Colonic mucosa (tissue), 4 donors: Measurements from ENCODE around the gene ARX. TPM values are rescaled to one million over a fixed set of nuclear protein-coding genes. Genes with fewer than 3 reads are reported as not detected.

Source experiments
- DNase-seq: peaks from one replicate; pipeline ENCODE4 v3.0.0-alpha.2; 2020
- H3K27ac ChIP-seq: fragments of 200-600 bp; one replicate; pipeline ENCODE4 v1.8.0; 2021
- H3K27me3 ChIP-seq: fragments of 200-600 bp; one replicate; pipeline ENCODE4 v1.8.0; 2021
- H3K36me3 ChIP-seq: fragments of 200-600 bp; one replicate; pipeline ENCODE4 v1.8.0; 2021
- H3K4me1 ChIP-seq: fragments of 200-600 bp; one replicate; pipeline ENCODE4 v1.8.0; 2021; ENCODE audit warnings: mild to moderate bottlenecking
- H3K4me3 ChIP-seq: fragments of 200-600 bp; one replicate; pipeline ENCODE4 v1.8.0; 2021
- H3K9ac ChIP-seq, 2 donors: one replicate each; pipeline ENCODE4 v1.7.0; 2013; ENCODE audit warnings: control low read depth in 2 of 2, low read depth in 2 of 2, low read length in 2 of 2
- H3K9me3 ChIP-seq: fragments of 200-600 bp; one replicate; pipeline ENCODE4 v1.8.0; 2021
- CTCF ChIP-seq: fragments of 200-600 bp; IDR thresholded peaks from one replicate; pipeline ENCODE4 v1.8.0; 2022; ENCODE audit warnings: antibody characterized with exemption, mild to moderate bottlenecking
- intact Hi-C: fragments of 100-400 bp; cut with DNase I; formaldehyde crosslinking; loops from one replicate; pipeline ENCODE4 v1.14.1; 2022
- total RNA-seq, 2 donors: library from RNA; stranded (reverse); fragmentation: NEBNext Ultra II Directional in 1 of 2; extraction: Animal tissue kit (Norgen Biotek cat#: 25700) in 1 of 2; gene quantifications; one replicate each; pipeline ENCODE4 v1.2.1, GENCODE V29; 2021
- donor health status: healthy.
- donor health status: DM: no; HTN: no; CAD: no.
- donor health status: DM: no; HTN: no; CAD: no.

The ARX gene
- total RNA-seq, 2 donors from 2014 or later: 0.66 to 0.84 TPM

- no peak for TF ChIP-seq CTCF
- H3K4me3 ChIP-seq: no peak overlapping the region
- no peak for DNase-seq
- H3K27ac ChIP-seq: no peak overlapping the region
- no peaks in the 10 kb centered on the region for H3K36me3 ChIP-seq
- no peaks in the 10 kb centered on the region for H3K4me1 ChIP-seq
- intact Hi-C loops: no loop called here
- no peaks in the 10 kb centered on the region for H3K9me3 ChIP-seq
- peaks cover 87% of the 10 kb centered on the region for H3K27me3 ChIP-seq
- no peak overlapping the region for H3K9ac ChIP-seq
These were observed 9.1 kb downstream of the ARX start for GRCh38 chrX:25006586-25007058.

- intact Hi-C loops: no loop called here
These were observed 10.2 kb downstream of the ARX start for GRCh38 chrX:25005382-25006185.

GRCh38 chrX:25005034-25005381, 10.8 kb downstream of the ARX start:
- no peaks in the 10 kb centered on the region for H3K9me3 ChIP-seq
- no peaks in the 10 kb centered on the region for H3K4me1 ChIP-seq
- DNase-seq: no peak
- no peak overlapping the region for H3K4me3 ChIP-seq
- no peak for TF ChIP-seq CTCF
- intact Hi-C loops: no loop called here
- no peaks in the 10 kb centered on the region for H3K36me3 ChIP-seq
- peaks cover 71% of the 10 kb centered on the region for H3K27me3 ChIP-seq
- no peak overlapping the region for H3K27ac ChIP-seq
- no peak overlapping the region for H3K9ac ChIP-seq

More at GRCh38 chrX:25005382-25006185, 10.2 kb downstream of the ARX start:
- Histone ChIP-seq H3K27me3 (peaks cover 77% of the 10 kb centered on the region), H3K9me3 (no peaks in the 10 kb centered on the region), H3K4me3 (no peak overlapping the region), H3K36me3 (no peaks in the 10 kb centered on the region), H3K27ac (no peak overlapping the region), H3K9ac (no peak overlapping the region), H3K4me1 (no peaks in the 10 kb centered on the region)
- no peak for TF ChIP-seq CTCF
- DNase-seq: no peak

GRCh38 chrX:25004485-25005032, 11.2 kb downstream of the ARX start:
- TF ChIP-seq CTCF: no peak
- intact Hi-C loops: no loop called here
- H3K27ac ChIP-seq: no peak overlapping the region
- H3K9ac ChIP-seq: no peak overlapping the region
- no peak overlapping the region for H3K4me3 ChIP-seq
- no peaks in the 10 kb centered on the region for H3K4me1 ChIP-seq
- no peaks in the 10 kb centered on the region for H3K36me3 ChIP-seq
- peaks cover 66% of the 10 kb centered on the region for H3K27me3 ChIP-seq
- no peaks in the 10 kb centered on the region for H3K9me3 ChIP-seq
- DNase-seq: no peak

- no peak for DNase-seq
- intact Hi-C loops: no loop called here
- Histone ChIP-seq H3K36me3 (no peaks in the 10 kb centered on the region), H3K4me1 (no peaks in the 10 kb centered on the region), H3K27me3 (peaks cover 62% of the 10 kb centered on the region), H3K9ac (no peak overlapping the region), H3K27ac (no peak overlapping the region), H3K4me3 (no peak overlapping the region), H3K9me3 (no peaks in the 10 kb centered on the region)
- no peak for TF ChIP-seq CTCF
These were observed 11.7 kb downstream of the ARX start for GRCh38 chrX:25004040-25004439.
